PFSK-1 (cell line): Measurements from ENCODE around the gene CLIP3.

ENCODE experiments used
- SIN3A ChIP-seq: IDR thresholded peaks from 2 replicates; pipeline ENCODE4 v1.6.1; 2012; ENCODE audit warnings: mild to moderate bottlenecking, low read length, moderate library complexity, borderline replicate concordance; ENCODE audit not compliant: insufficient read depth
- TAF1 ChIP-seq: IDR thresholded peaks from 2 replicates; pipeline ENCODE4 v1.6.1; 2012; ENCODE audit warnings: low read length, control low read depth, borderline replicate concordance; ENCODE audit not compliant: insufficient read depth

DNA sequence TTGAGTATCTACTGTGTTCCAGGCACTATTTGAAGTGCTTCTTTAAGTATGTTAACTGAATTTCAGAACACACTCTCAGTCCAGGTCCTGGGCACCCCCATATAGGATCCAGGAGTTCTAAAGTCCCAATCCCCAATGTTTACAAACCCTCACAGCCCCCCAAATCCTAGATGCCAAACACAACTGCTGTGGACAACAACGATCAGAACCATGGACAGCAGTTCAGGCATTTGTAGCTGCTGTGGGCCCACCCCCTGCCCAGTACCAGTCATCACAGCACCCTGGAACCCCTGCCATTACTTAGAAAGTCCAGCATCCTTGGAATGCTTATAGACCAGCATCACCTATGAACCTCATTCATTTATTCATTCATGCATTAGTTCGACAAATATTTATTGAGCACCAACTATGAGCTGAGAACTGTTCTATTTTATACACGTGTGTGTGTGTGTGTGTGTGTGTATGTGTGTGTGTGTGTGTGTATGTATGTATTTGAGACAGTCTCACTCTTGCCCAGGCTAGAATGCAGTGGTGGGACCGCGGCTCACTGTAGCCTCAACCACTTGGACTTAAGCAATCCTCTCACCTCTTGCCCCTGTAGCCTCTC is 57.0 kb downstream of the CLIP3 start:
- TF ChIP-seq TAF1 (no peak), SIN3A (no peak)
